Sigmoid colon (tissue), 7 donors: Measurements from ENCODE around the gene MRTFB. TPM values are rescaled to one million over a fixed set of nuclear protein-coding genes. Genes with fewer than 3 reads are reported as not detected.
A peak's percentile ranks its signal among the peaks of the same experiment; 100 is the strongest.

Experiments used
- DNase-seq: peaks from one replicate; pipeline ENCODE4 v3.0.0-alpha.2; 2019
- H3K27ac ChIP-seq, 4 donors: fragments of 200-600 bp; sonication (generic); one replicate each; pipeline ENCODE4 v1.5.1; 2016 to 2019; ENCODE audit warnings: mild to moderate bottlenecking in 1 of 4
- H3K27me3 ChIP-seq, 3 donors: fragments of 200-600 bp; sonication (generic); one replicate each; pipeline ENCODE4 v1.5.1; 2019; ENCODE audit warnings: mild to moderate bottlenecking in 1 of 3
- H3K36me3 ChIP-seq, 4 donors: fragments of 200-600 bp; sonication (generic); one replicate each; pipeline ENCODE4 v1.5.1; 2016 to 2019
- H3K4me1 ChIP-seq, 4 donors: fragments of 200-600 bp; sonication (generic); one replicate each; pipeline ENCODE4 v1.5.1; 2017 to 2019
- H3K4me3 ChIP-seq, 4 donors: fragments of 200-600 bp; sonication (generic); one replicate each; pipeline ENCODE4 v1.5.1; 2017 to 2019; ENCODE audit warnings: mild to moderate bottlenecking in 2 of 4, moderate library complexity in 1 of 4
- H3K9me3 ChIP-seq, 4 donors: fragments of 200-600 bp in 3 of 4; sonication (generic) in 3 of 4; one replicate each; pipeline versions ENCODE4 v1.5.1 to v1.6.1; 2013 to 2019
- CTCF ChIP-seq, 4 experiments: fragments of 450-650 bp in 3 of 4; fragments of 200-600 bp in 1 of 4; IDR thresholded peaks; one replicate each; pipeline ENCODE4 v1.5.1; 2016 to 2019; ENCODE audit warnings: antibody characterized with exemption in 4 of 4, mild to moderate bottlenecking in 3 of 4, moderate library complexity in 2 of 4
- EP300 ChIP-seq, 4 donors: sonication (generic); formaldehyde crosslinking; IDR thresholded peaks; one replicate each; pipeline ENCODE4 v1.6.1; 2017; ENCODE audit warnings: antibody characterized with exemption in 4 of 4
- POLR2A ChIP-seq, 2 donors: fragments of 450-650 bp; IDR thresholded peaks; one replicate each; pipeline ENCODE4 v1.6.1; 2016; ENCODE audit warnings: antibody characterized with exemption in 2 of 2, mild to moderate bottlenecking in 2 of 2, moderate library complexity in 2 of 2
- POLR2AphosphoS5 ChIP-seq, 4 donors: sonication (generic); formaldehyde crosslinking; IDR thresholded peaks; one replicate each; pipeline ENCODE4 v1.6.1; 2017; ENCODE audit warnings: antibody characterized with exemption in 4 of 4
- WGBS, 2 donors: extraction: QIAGEN DNeasy Blood & Tissue Kit; methylation state at CpG; one replicate each; pipeline ENCODE4 v1.1.7; 2013; 5-methylcytosine and 5-hydroxymethylcytosine counted together
- intact Hi-C: fragments of 100-400 bp; cut with DNase I; formaldehyde crosslinking; loops from one replicate; pipeline ENCODE4 v1.15.1; 2023
- polyA plus RNA-seq, 3 donors: library from polyadenylated mRNA; stranded (reverse); fragments of 200-250 nt; gene quantifications; one replicate each; pipeline ENCODE4 v1.2.3, GENCODE V29; 2013
- total RNA-seq, 4 donors: library from RNA; depleted of rRNA; stranded (reverse); fragments of >200 nt; gene quantifications; one replicate each; pipeline ENCODE4 v1.1.0, GENCODE V29; 2016
- donor health status: healthy with polysubstance abuse.
- donor health status: Bipolar disorder and iron deficiency.
- donor health status: healthy.

Gene MRTFB
- total and polyA plus RNA-seq, 7 donors, result 4.6 to 44.6 (median 23.2) TPM

GRCh38 chr16:14109782-14110727 lies 38.9 kb downstream of the MRTFB start:
- Histone ChIP-seq H3K9me3 (no peaks in the 10 kb centered on the region), H3K4me1 (peaks cover 0 to 59% (median 51%) of the 10 kb centered on the region in 4 donors), H3K36me3 (no peaks in the 10 kb centered on the region), H3K27ac (peak overlapping the region in 1 of 4 donors; percentile 14), H3K4me3 (no peak overlapping the region), H3K27me3 (no peaks in the 10 kb centered on the region)
- intact Hi-C loops, result no loop called here
- 92 to 96% methylated on average over 3 of the region's 3 CpGs for WGBS, 2 donors
- no peak for TF ChIP-seq CTCF (IDR thresholded peaks at IDR 0.05)
- DNase-seq, result no peak

- H3K4me1 ChIP-seq, result peaks cover 0 to 56% (median 45%) of the 10 kb centered on the region in 4 donors
- H3K4me3 ChIP-seq, result no peak overlapping the region
- whole genome bisulfite sequencing, 2 donors, result 71 to 85% methylated on average over 6 of the region's 6 CpGs
- no peaks in the 10 kb centered on the region for H3K36me3 ChIP-seq
- H3K27me3 ChIP-seq, result no peaks in the 10 kb centered on the region
- no peak for TF ChIP-seq POLR2AphosphoS5 (IDR thresholded peaks at IDR 0.05)
- no peak for TF ChIP-seq POLR2A (IDR thresholded peaks at IDR 0.05)
- no peak for TF ChIP-seq EP300 (IDR thresholded peaks at IDR 0.05)
- TF ChIP-seq CTCF (IDR thresholded peaks at IDR 0.05), result no peak
- intact Hi-C loops, result no loop called here
- H3K27ac ChIP-seq, result peak overlapping the region in 1 of 4 donors; percentile 14
- DNase-seq, result no peak
- H3K9me3 ChIP-seq, result no peaks in the 10 kb centered on the region
Measured at GRCh38 chr16:14110728-14111251, 39.7 kb downstream of the MRTFB start.

- Histone ChIP-seq H3K9me3 (no peaks in the 10 kb centered on the region), H3K4me1 (peaks cover 0 to 45% (median 36%) of the 10 kb centered on the region in 4 donors), H3K27ac (peak overlapping the region in 2 of 4 donors; percentile 32 to 54), H3K27me3 (no peaks in the 10 kb centered on the region), H3K36me3 (no peaks in the 10 kb centered on the region), H3K4me3 (no peak overlapping the region)
- no peak for TF ChIP-seq POLR2AphosphoS5 (IDR thresholded peaks at IDR 0.05)
- TF ChIP-seq EP300 (IDR thresholded peaks at IDR 0.05), result no peak
- no peak for TF ChIP-seq CTCF (IDR thresholded peaks at IDR 0.05)
- no peak for TF ChIP-seq POLR2A (IDR thresholded peaks at IDR 0.05)
- WGBS, 2 donors, result 35 to 73% methylated on average over 14 of the region's 14 CpGs
- intact Hi-C loops, result no loop called here
- peak; percentile 81 for DNase-seq
Measured at GRCh38 chr16:14111713-14112538, 40.8 kb downstream of the MRTFB start.

GRCh38 chr16:14112539-14112856 lies 41.4 kb downstream of the MRTFB start:
- WGBS, 2 donors, result 23 to 44% methylated on average over 1 of the region's 1 CpG
- no peak for TF ChIP-seq POLR2AphosphoS5 (IDR thresholded peaks at IDR 0.05)
- TF ChIP-seq EP300 (IDR thresholded peaks at IDR 0.05), result no peak
- no peak for TF ChIP-seq POLR2A (IDR thresholded peaks at IDR 0.05)
- no peak for TF ChIP-seq CTCF (IDR thresholded peaks at IDR 0.05)
- peak overlapping the region in 2 of 4 donors; percentile 32 to 54 for H3K27ac ChIP-seq

More at GRCh38 chr16:14112539-14112856, 41.4 kb downstream of the MRTFB start:
- no peaks in the 10 kb centered on the region for H3K9me3 ChIP-seq
- H3K4me1 ChIP-seq, result peaks cover 0 to 48% (median 35%) of the 10 kb centered on the region in 4 donors
- intact Hi-C loops, result no loop called here
- H3K4me3 ChIP-seq, result no peak overlapping the region
- H3K27me3 ChIP-seq, result no peaks in the 10 kb centered on the region
- no peaks in the 10 kb centered on the region for H3K36me3 ChIP-seq
- no peak for DNase-seq
